Measurements from ENCODE around the gene TNFRSF4.

The TNFRSF4 gene

DNA sequence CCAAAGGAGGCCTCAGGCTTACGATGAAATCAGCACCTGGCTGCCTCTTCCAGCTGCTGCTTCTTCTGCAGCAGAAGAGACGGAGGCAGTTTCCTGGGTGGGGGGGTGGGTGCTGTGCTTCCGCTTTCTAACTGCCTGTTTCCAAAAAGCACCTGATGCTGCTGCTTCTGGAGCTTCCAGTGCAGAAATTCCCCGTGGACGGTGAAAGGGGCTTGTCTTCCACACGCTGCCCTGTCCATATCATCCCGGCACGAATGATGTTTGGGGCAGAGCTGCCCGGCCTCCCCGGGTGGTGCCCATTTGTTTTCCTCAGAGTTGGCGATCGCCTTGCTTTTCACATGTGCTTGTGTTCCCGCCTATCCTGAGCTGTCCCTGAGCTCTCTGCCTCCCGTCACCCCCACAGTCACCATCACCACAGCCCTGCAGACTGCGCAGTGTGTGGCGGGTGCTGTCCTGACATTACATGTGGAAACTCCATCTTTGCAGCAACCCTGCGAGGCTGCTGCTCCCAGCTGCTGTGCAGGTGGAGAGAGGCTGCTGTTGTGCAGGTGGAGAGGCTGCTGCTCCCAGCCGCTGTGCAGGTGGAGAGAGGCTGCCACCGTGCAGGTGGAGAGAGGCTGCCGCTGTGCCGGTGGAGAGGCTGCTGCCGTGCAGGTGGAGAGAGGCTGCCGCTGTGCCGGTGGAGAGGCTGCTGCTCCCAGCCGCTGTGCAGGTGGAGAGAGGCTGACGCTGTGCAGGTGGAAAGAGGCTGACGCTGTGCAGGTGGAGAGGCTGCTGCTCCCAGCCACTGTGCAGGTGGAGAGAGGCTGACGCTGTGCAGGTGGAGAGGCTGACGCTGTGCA is 38.5 kb downstream of the TNFRSF4 start:
- TF ChIP-seq, protein P1, sequence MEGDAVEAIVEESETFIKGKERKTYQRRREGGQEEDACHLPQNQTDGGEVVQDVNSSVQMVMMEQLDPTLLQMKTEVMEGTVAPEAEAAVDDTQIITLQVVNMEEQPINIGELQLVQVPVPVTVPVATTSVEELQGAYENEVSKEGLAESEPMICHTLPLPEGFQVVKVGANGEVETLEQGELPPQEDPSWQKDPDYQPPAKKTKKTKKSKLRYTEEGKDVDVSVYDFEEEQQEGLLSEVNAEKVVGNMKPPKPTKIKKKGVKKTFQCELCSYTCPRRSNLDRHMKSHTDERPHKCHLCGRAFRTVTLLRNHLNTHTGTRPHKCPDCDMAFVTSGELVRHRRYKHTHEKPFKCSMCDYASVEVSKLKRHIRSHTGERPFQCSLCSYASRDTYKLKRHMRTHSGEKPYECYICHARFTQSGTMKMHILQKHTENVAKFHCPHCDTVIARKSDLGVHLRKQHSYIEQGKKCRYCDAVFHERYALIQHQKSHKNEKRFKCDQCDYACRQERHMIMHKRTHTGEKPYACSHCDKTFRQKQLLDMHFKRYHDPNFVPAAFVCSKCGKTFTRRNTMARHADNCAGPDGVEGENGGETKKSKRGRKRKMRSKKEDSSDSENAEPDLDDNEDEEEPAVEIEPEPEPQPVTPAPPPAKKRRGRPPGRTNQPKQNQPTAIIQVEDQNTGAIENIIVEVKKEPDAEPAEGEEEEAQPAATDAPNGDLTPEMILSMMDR (IDR thresholded peaks at IDR 0.05; ENCODE audit: low read depth, low read length, missing control alignments): no peak

DNA sequence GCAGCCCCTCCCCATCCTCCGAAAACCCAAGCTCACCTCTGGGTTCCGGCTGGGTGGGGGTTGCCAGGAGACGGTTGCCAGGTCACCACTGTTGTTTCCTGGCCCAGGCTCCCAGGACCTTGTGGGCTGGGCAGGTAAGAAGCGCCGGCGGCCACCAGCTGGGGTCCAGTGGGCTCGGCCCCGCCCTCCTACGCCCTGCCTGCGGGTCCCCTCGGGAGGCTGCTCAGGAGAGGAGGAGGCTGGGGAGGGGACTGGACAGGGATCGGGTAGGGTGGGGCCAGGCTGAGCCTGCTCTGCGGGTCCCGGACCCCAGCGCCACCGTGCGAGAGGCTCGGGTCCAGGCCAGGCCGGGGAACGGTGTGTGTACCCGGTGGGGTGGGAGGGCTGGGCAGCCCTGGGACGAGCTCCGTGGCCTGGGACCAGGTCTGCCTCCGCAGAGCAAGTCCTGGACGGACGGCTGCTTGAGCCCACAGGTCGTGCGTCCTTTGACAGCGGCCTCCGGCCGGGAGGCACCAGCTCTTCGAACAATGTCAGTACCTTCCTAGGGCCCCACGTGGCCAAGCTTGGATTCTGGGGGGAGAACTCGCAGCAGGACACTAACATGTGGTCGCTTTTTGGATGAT is 40.0 kb downstream of the TNFRSF4 start, which contains the start of gene TTLL10:
Gene TTLL10 (plus strand): TSS at position 88 of the 623 bp plus-strand sequence. CDS start 5,336 bp downstream, outside the sequence.
- TF ChIP-seq, protein P1 (IDR thresholded peaks at IDR 0.05; ENCODE audit: low read depth, low read length, missing control alignments): no peak
- no peak within 1 kb of the TSS for H3K4me3 ChIP-seq (ENCODE audit: low read depth, low read length)
- DNase-seq (ENCODE audit: low read depth): no peak

More for the DNA sequence above, 38.5 kb downstream of the TNFRSF4 start:
- H3K4me3 ChIP-seq (ENCODE audit: low read depth, low read length): no peak overlapping the region
- no peak for DNase-seq (ENCODE audit: low read depth)

DNA sequence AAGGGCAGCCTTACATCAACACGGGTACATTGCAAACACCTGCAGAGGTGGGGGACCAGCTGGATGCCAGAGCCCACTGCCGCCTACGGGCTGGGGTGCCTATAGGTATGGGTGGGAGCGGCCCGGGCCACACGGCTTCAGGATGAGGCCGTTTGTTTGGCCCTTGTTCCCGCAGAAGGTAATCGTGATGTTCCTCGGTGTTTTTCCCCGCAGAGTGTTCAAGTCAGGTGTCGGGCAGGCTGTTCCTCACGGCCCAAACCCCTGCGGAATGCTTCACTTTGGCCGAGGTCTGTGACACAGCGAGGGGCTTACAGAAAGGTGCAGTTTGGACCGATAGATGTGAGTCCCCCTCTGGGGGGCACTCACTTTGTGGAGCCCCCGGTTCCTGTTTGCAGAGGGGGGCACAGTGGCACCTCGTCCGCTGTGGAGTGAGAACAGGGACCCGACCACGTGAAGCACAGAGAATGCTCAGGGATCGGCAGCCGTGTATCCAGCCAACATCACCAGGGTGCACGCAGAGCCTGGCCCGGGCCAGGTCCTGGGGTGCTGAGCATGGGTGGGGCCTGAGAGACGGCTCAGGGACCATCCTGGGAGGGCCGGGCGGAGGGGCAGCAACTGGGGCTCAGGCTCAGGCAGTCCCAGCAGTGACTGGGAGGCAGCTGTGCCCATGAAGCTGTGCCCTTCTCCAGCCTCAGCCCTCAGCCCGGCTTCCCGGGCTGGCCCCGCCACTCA is 40.7 kb downstream of the TNFRSF4 start:
- DNase-seq (ENCODE audit: low read depth): no peak
- H3K4me3 ChIP-seq (ENCODE audit: low read depth, low read length): no peak overlapping the region
- TF ChIP-seq, protein P1 (IDR thresholded peaks at IDR 0.05; ENCODE audit: low read depth, low read length, missing control alignments): no peak

DNA sequence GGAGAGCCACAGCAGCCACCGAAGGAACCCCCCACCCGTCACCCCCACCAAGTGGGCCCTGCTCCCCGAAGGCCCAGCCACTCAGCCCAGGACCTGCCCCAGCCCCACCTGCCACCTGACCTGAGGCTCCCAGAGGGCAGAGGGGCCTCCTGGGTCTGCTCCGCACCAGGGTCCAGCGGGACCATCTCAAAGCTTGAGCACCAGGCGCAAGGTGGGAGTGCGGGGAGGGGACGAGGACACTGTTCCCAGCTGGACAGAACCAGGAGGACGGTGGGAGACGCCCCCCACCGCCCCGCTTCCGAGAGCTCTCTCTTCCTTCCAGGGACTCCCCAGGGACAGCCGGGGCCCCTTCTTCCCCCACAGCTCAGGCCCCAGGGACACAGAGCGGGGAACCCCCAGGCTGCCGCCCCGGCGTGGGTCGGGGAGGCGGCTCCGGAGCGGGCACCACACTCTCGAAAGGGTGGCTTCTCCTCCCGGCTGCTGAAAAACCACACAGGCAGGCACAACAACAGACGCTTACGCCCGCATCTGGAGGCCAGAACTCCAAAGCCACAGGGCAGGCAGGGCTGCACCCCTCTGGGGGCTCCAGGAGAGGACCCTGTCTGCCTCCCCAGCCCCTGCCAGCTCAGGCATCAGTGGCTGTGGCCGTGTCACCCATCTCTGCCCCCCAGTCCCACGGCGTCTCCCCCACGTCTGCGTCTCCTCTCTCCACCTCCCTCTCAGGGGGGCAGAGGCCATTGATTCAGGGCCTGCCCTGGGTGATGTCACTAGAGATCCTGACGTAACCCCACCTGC is 42.2 kb downstream of the TNFRSF4 start:
- no peak for DNase-seq (ENCODE audit: low read depth)
- no peak overlapping the region for H3K4me3 ChIP-seq (ENCODE audit: low read depth, low read length)
- TF ChIP-seq, protein P1 (IDR thresholded peaks at IDR 0.05; ENCODE audit: low read depth, low read length, missing control alignments): no peak

DNA sequence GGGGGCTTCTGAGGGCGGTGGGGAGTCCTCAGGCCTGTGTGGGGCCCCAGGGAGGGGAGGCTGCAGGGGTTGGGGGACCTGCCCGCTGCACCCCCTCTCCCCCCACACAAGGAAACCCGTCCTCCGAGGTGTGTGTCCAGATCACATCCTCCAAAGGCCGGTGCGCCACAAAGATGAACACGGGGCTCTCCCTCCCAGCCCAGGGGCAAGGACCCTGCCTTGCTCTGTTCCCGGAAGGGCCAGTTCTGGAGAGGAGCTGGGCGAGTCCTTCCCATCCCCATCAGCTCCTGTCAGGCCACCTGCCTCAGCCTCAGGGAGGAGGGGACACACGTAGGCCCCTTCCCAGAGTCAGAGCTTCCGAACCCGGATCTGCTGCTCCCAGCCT is 42.8 kb downstream of the TNFRSF4 start:
- no peak for DNase-seq (ENCODE audit: low read depth)
- TF ChIP-seq, protein P1 (IDR thresholded peaks at IDR 0.05; ENCODE audit: low read depth, low read length, missing control alignments): no peak
- H3K4me3 ChIP-seq (ENCODE audit: low read depth, low read length): no peak overlapping the region
